Psoas muscle (tissue), 8 donors: Measurements from ENCODE around the gene HNRNPC. TPM values are rescaled to one million over a fixed set of nuclear protein-coding genes. Genes with fewer than 3 reads are reported as not detected.
"Not testable (repeated sequence)": the region's sequence is repeated elsewhere in the genome, so short reads cannot be mapped to it uniquely, and the experiment has no call there.

Experiments
- ATAC-seq, 4 donors: fragments of 200-7000 bp; cut with Tn5 transposase; one replicate each; pipeline ENCODE4 v1.9.1; 2020; ENCODE audit warnings: moderate library complexity in 3 of 4, mild to moderate bottlenecking in 2 of 4
- DNase-seq, 2 donors: peaks; one replicate each; pipeline ENCODE4 v3.0.0-alpha.2; 2020
- H3K27ac ChIP-seq: fragments of 200-600 bp; one replicate; pipeline ENCODE4 v1.8.0; 2022
- H3K27me3 ChIP-seq, 3 donors: fragments of 200-600 bp in 1 of 3; one replicate each; pipeline versions ENCODE4 v1.6.1 to v1.8.0; 2013 to 2022; ENCODE audit warnings: low read length in 2 of 3, mild to moderate bottlenecking in 2 of 3, moderate library complexity in 1 of 3; ENCODE audit not compliant: insufficient read depth in 3 of 3
- H3K36me3 ChIP-seq, 2 donors: fragments of 200-600 bp in 1 of 2; one replicate each; pipeline versions ENCODE4 v1.6.1 to v1.8.0; 2013 to 2022; ENCODE audit warnings: low read depth in 1 of 2, mild to moderate bottlenecking in 1 of 2, moderate library complexity in 1 of 2; ENCODE audit not compliant: insufficient read depth in 1 of 2
- H3K4me1 ChIP-seq: fragments of 200-600 bp; one replicate; pipeline ENCODE4 v1.8.0; 2022
- H3K4me3 ChIP-seq: fragments of 200-600 bp; one replicate; pipeline ENCODE4 v1.8.0; 2022; ENCODE audit warnings: mild to moderate bottlenecking
- H3K9me3 ChIP-seq: fragments of 200-600 bp; one replicate; pipeline ENCODE4 v1.8.0; 2022
- CTCF ChIP-seq: fragments of 200-600 bp; IDR thresholded peaks from one replicate; pipeline ENCODE4 v1.8.0; 2022; ENCODE audit warnings: antibody characterized with exemption
- WGBS, 3 donors: extraction: QIAGEN DNeasy Blood & Tissue Kit; methylation state at CpG; one replicate each; pipeline versions ENCODE4 v1.1.6 to v1.1.7; 2013; 5-methylcytosine and 5-hydroxymethylcytosine counted together
- intact Hi-C, 2 donors: fragments of 100-400 bp; cut with DNase I; formaldehyde crosslinking; loops; one replicate each; pipeline versions ENCODE4 v1.11.0 to v1.14.2; 2022
- polyA plus RNA-seq, 3 donors: library from polyadenylated mRNA; stranded (reverse); fragments of 200-250 nt; gene quantifications; one replicate each; pipeline ENCODE4 v1.2.3, GENCODE V29; 2013
- total RNA-seq, 4 donors: library from RNA; stranded (reverse); fragmentation: NEBNext Ultra II Directional in 2 of 4; extraction: Animal tissue kit (Norgen Biotek cat#: 25700) in 2 of 4; gene quantifications; one replicate each; pipeline versions ENCODE4 v1.2.1 to v1.2.4, GENCODE V29; 2021 to 2023
- donor health status: healthy with polysubstance abuse.
- donor health status: DM: no; HTN: no; CAD: no; lungs with moderate emphysema.
- donor health status: Bipolar disorder and iron deficiency.
- donor health status: healthy.
- donor health status: DM: yes; HTN: yes; CAD: no.
- donor health status: DM: no; HTN: no; CAD: no.
- donor health status: DM: no; HTN: no; CAD: no.
- donor health status: DM: yes; HTN: yes; CAD: no.

Gene HNRNPC
- total and polyA plus RNA-seq, 7 donors = 215 to 310 (median 250) TPM

GRCh38 chr14:21215130-21215878, 53.9 kb downstream of the HNRNPC start:
- H3K36me3 ChIP-seq = peaks cover 7 to 84% of the 10 kb centered on the region in 2 donors
- ATAC-seq (no peak), DNase-seq (no peak)
- H3K27ac ChIP-seq = peak overlapping the region; percentile 18
- H3K27me3 ChIP-seq = no peaks in the 10 kb centered on the region
- peaks cover 31% of the 10 kb centered on the region for H3K4me1 ChIP-seq
- no peak overlapping the region for H3K4me3 ChIP-seq
- WGBS, 3 donors = 82 to 87% (median 83%) methylated on average over 8 of the region's 8 CpGs
- intact Hi-C loops = no loop called here
- no peaks in the 10 kb centered on the region for H3K9me3 ChIP-seq
- no peak for TF ChIP-seq CTCF

- WGBS, 3 donors = 98 to 100% (median 98%) methylated on average over 1 of the region's 1 CpG
- intact Hi-C loops = no loop called here
Observed at GRCh38 chr14:21213652-21214051, 55.6 kb downstream of the HNRNPC start.

GRCh38 chr14:21212824-21213223, 56.4 kb downstream of the HNRNPC start:
- Histone ChIP-seq H3K36me3 (peaks cover 9 to 98% of the 10 kb centered on the region in 2 donors), H3K4me1 (peaks cover 18% of the 10 kb centered on the region)
- H3K9me3 ChIP-seq, H3K27ac ChIP-seq, H3K27me3 ChIP-seq, H3K4me3 ChIP-seq, DNase-seq, ATAC-seq, intact Hi-C loops: not testable (repeated sequence)
- WGBS, 3 donors = 88 to 89% (median 88%) methylated on average over 8 of the region's 8 CpGs

More at GRCh38 chr14:21213652-21214051, 55.6 kb downstream of the HNRNPC start:
- no peaks in the 10 kb centered on the region for H3K27me3 ChIP-seq
- peaks cover 25% of the 10 kb centered on the region for H3K4me1 ChIP-seq
- ATAC-seq (no peak), DNase-seq (no peak)
- H3K27ac ChIP-seq = no peak overlapping the region
- H3K9me3 ChIP-seq = no peaks in the 10 kb centered on the region
- TF ChIP-seq CTCF = no peak
- no peak overlapping the region for H3K4me3 ChIP-seq
- peaks cover 9 to 94% of the 10 kb centered on the region in 2 donors for H3K36me3 ChIP-seq

- H3K27me3 ChIP-seq = no peaks in the 10 kb centered on the region
- intact Hi-C loops = no loop called here
- TF ChIP-seq CTCF = no peak
- H3K9me3 ChIP-seq = no peaks in the 10 kb centered on the region
- ATAC-seq (no peak), DNase-seq (no peak)
- WGBS, 3 donors = 84 to 92% (median 88%) methylated on average over 3 of the region's 3 CpGs
- H3K27ac ChIP-seq = no peak overlapping the region
- peaks cover 9 to 98% of the 10 kb centered on the region in 2 donors for H3K36me3 ChIP-seq
- peaks cover 10% of the 10 kb centered on the region for H3K4me1 ChIP-seq
- H3K4me3 ChIP-seq = no peak overlapping the region
Observed at GRCh38 chr14:21211509-21211908, 57.7 kb downstream of the HNRNPC start.

GRCh38 chr14:21210023-21210422, 59.2 kb downstream of the HNRNPC start:
- TF ChIP-seq CTCF = no peak
- peaks cover 14 to 90% of the 10 kb centered on the region in 2 donors for H3K36me3 ChIP-seq
- DNase-seq (no peak), ATAC-seq (no peak)
- H3K4me3 ChIP-seq = no peak overlapping the region
- intact Hi-C loops = no loop called here
- H3K4me1 ChIP-seq = peaks cover 4% of the 10 kb centered on the region
- WGBS, 3 donors = 89 to 96% (median 91%) methylated on average over 1 of the region's 1 CpG
- H3K27me3 ChIP-seq = no peaks in the 10 kb centered on the region
- no peak overlapping the region for H3K27ac ChIP-seq
- no peaks in the 10 kb centered on the region for H3K9me3 ChIP-seq
